ENCODE data around the gene BMPR1A.

The BMPR1A gene

DNA sequence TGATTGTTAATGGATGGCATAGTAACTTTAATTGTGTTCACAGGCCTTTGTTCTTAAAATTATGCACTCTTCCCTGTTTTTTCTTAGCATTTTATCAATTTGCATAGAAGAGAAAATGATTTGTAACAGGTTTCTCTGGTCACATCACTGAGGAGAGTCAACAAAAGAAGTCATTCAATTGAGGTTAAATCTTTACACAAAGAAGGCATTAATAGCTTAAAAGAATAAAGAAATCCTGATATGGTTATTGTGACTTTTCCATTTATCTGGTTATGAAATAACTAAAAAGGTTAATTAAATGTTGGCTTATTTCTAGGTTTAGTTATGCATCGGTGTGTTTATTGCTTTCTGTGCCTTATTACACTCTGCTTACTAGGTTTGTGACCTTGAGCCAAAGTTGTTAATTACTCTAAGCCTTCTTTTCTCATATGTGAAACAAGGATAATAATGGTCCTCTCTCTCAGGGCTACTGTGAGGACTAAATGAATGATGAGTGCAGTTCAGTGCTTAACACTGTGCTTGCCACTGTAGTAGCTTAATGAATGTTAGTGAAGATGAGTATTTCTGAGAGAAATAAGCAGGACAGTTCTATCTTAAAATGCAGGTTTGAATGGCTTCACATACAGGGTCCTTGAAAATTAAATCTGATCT, 12.1 kb downstream of the BMPR1A start:
- no peak for DNase-seq

DNA sequence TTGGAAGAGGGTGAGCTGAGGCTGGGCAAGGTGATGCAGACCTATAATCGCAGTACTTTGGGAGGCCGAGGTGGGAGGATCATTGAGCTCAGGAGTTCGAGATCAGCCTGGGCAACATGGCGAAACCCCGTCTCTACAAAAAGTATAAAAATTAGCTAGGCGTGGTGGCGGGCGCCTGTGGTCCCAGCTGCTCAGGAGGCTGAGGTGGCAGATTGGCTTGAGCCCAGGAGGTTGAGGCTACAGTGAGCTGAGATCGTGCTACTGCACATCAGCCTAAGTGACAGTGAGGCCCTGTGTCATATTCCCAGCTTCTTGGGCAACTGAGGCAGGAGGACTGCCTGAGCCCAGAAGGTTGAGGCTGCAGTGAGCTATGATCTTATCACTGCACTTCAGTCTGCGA, 13.6 kb downstream of the BMPR1A start:
- DNase-seq: no peak

DNA sequence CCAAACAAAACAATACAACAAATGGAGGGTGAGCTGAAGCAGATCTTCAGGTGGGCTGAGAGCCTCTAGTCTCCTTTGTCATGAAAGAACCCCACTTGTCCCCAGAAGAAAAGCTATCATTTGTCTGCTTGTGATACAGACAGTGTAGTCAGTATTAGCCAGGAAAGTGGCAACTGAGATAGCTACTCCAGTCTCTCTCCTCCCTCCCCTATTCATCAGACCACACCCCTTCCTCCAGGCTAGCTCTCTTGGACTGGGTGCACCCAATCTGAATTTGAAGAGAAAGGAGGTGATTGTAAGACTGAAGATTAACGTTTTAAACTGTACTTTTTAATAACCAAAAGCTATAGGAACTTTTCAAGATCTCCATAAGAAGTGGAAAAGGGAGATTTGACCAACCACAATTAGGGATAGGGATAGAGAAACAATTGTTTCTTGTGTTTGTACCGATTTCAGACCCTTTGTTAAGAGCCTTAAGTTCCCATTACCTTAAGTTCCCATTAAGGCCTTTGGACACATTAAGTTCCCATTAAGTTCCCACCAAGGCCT, 14.1 kb downstream of the BMPR1A start:
- DNase-seq: no peak

DNA sequence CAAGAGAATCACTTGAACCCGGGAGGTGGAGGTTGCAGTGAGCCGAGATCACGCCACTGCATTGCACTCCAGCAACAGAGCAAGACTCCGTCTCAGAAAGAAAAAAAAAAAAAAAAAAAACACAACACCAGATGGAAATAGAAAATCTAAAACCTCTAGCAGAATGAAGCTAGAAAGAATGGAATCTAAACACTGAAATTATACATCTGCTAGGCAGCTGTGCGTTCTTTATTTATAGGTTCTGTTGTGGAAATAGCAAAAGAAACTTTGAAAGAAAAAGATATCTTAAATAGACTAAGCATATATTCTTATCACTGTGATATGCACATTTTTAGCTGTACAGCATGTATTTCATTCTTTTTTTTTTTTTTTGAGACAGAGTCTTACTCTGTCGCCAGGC, 17.1 kb downstream of the BMPR1A start:
- no peak for DNase-seq

- DNase-seq: no peak
These were observed 18.8 kb downstream of the BMPR1A start for GRCh38 chr10:86775056-86775869.

GRCh38 chr10:86775870-86776180, 19.4 kb downstream of the BMPR1A start:
- DNase-seq: no peak

DNA sequence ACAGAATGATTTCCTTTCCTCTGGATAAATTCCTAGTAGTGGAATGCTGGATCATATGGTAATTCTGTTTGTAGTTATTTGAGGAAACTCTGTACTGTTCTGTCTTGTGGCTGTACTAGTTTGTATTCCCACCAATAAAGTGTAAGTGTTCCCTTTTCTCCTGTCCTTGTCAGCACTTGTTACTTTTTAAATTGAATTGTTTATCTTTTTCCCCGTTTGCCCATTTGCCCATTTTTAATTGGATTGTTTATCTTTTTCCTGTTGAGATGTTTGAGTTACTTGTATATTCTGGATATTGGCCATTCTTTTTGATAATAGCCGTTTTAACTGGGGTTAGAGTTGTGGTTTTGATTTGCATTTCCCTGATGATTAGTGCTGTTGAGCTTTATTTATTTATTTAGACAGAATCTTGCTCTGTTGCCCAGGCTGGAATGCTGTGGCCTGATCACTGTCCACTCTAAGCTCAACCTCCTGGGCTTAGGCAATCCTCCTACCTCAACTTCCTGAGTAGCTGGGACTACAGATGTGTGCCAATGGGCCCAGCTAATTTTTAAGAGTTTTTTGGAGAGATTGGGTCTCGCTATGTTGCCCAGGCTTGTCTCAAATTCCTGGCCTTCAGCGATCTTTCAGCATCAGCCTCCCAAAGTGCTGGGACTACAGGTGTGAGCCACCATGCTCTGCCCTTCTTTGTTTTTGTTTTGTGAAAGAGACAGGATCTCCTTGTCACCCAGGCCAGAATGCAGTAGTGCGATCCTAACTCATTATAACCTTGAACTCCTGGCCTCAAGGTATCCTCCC, 23.0 kb downstream of the BMPR1A start:
- no peak for DNase-seq

GRCh38 chr10:86782701-86783418, 26.4 kb downstream of the BMPR1A start:
- DNase-seq: no peak

DNA sequence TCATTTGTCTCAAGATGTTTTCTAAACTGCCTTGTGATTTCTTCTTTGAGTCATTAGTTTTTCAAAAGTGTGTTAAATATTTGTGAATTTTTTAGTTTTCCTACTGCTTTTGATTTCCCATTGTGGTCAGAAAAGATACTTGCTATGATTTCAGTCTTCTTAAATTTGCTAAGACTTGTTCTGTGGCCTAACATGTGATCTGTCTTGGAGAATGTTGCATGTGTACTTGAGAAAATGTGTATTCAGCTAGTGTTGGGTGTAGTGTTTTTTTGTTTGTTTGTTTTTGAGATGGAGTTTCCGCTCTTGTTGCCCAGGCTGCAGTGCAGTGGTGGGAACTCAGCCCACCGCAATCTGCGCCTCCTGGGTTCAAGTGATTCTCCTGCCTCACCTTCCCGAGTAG, 28.6 kb downstream of the BMPR1A start:
- no peak for DNase-seq

DNA sequence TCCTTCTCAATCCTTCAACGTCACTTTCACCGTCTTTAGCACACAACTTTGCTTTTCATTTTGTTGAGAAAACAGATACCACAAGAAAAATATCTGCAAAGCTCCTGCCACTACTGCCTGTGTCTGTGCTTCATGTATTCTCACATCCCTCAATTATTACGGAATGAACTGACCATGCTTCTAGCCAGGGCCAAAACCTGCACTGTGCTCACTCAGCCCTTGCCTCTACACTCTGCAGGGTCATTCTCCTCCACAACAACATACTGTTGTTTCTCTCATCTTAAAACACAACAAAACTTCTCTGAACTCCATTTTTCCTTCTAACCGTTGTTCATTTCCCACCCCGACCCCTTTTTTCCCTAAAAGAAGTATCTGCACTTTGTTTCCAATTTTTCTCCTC, 29.5 kb downstream of the BMPR1A start:
- no peak for DNase-seq

GRCh38 chr10:86786368-86786767, 29.9 kb downstream of the BMPR1A start:
- no peak for DNase-seq

DNA sequence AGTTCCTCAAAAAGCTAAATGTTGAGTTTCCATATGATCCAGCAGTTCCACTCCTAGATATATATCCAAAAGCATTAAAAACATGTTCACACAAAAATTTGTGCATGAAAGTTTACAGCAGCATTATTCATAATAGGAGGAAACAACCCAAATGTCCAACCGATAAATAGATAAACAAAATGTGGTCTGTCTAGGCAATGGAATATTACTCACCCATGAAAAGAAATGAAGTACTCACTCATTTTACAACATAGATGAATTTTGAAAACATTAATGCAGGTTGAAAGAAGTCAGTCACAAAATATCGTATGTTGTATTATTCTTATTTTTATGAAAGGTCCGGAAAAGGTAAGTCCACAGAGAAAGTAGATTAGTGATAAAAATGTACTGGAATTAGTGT, 34.0 kb downstream of the BMPR1A start:
- no peak for DNase-seq

- DNase-seq: no peak
These were observed 36.2 kb downstream of the BMPR1A start for GRCh38 chr10:86792461-86793167.

DNA sequence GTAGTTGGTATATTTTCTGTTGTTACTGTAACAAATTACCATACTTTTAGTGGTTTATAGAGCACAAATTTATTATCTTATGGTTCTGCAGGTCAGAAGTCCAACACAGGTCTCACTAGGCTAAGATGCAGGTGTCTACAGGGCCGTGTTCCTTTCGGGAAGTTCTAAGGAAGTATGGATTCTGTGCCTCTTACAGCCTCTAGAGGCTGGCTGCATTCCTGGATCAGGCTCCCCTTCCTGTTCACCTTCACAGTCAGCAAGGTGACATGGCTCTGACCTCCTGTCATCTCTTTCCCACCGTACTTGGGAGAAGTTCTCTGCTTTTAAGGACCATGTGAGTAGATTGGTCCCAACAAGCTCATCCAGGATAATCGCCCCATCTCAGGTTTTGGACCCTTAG, 37.3 kb downstream of the BMPR1A start:
- DNase-seq: no peak

DNA sequence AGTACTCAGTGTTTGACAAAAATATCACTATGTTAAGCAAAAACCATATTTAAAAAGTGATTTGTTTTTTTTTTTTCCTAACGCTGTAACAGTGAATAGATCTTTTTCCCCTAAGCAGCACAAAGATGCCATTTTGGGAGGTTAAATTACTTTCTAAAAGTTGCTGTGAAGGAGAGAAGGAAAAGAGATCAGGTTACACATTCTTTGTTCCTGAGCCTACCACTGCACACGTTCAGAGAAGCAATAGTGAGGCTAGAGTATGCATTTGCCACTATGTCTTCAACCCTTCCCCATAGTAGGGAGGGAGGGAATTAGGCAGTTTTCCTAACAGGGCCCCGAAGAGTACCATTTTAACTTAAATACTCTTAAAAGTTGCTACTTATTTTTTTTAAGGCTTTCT, 38.9 kb downstream of the BMPR1A start:
- peak; percentile 5 for DNase-seq

- no peak for DNase-seq
These were observed 41.6 kb downstream of the BMPR1A start for GRCh38 chr10:86798025-86798424.

DNA sequence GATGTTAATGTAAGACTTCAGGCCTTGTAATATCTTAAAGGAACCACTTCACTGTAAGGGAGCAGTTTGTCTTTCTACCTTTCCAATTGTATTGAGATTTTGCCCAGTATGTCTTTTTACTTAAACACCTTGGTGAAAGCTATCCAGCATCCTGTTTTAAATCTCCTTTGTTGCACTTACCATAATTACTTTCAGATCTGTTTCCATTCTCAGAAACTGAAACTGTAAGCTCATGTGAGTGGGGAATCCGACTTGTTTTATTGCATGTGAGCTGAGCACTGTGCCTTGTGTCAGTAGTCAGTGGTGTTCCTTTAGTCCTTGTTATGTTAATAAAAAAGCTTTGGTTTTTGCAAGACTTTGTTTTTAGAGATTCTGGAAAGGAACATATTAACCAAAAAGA, 42.2 kb downstream of the BMPR1A start:
- DNase-seq: no peak

DNA sequence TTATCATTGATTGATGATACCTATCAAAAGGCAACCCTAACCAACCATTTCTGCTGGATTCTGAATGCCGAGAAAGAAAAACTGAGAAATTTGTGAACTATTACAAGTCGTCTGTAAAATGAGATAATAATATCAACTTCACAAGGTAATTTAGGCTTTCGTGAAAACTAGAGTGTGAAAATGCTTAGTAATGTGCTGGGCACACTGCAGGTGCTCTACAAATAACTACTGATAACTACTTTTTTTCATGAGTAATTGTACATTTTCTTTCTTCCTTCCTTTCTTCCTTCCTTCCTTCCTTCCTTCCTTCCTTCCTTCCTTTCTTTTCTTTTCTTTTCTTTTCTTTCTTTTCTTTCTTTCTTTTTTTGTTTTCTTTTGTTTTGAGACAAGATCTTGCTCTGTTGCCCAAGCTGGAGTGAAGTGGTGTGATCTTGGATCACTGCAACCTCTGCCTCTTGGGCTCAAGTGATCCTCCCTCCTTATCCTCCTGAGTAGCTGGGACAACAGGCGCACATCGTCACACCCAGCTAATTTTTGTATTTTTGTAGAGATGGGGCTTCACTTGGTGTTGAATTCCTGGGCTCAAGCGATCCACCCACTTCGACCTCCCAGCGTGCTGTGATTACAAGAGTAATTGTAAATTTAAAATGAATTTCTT, 42.9 kb downstream of the BMPR1A start:
- no peak for DNase-seq

DNA sequence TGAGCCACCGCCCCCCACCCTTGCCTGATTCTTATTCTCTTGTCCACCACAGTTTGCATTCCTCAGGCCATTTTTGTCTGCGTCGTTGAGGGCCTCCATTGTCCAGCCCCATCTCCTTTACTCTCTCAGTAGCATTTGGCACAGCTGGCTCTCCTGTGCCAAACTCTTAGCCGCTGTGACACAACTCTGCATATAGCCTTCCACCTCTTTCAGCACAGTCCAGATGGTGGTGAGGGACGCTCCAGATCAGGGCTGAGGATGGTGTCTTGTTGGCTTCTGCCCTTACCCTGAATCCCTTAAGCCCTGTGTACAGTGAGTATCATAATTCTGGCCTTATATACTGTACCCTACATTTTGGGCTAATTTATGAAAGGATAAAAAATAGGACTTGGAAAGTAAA, 45.6 kb downstream of the BMPR1A start:
- DNase-seq: no peak

GRCh38 chr10:86802473-86803108, 46.2 kb downstream of the BMPR1A start:
- DNase-seq: no peak

DNA sequence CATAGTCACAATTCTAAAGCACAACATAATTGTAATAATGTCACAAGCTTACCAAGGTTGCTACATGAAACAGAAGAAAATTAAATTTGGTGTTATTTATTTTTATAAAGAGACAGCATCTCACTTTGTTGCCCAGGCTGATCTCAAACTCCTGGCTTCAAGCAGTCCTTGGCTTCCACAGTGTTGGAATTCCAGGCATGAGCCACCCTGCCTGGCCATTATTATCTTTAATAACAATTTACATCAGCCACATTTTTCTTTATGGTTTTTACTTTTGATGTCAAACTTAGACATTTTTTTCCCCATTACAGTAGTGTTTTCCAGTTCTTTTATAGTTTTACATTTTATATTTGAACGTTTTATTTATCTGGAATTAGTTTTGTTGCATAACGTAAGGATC, 46.7 kb downstream of the BMPR1A start:
- DNase-seq: no peak

Data from DMS153 (cell line).